ENCODE measurements around the gene CNGB1.
"Not testable (repeated sequence)": the region's sequence is repeated elsewhere in the genome, so short reads cannot be mapped to it uniquely, and the experiment has no call there.

CNGB1 gene

DNA sequence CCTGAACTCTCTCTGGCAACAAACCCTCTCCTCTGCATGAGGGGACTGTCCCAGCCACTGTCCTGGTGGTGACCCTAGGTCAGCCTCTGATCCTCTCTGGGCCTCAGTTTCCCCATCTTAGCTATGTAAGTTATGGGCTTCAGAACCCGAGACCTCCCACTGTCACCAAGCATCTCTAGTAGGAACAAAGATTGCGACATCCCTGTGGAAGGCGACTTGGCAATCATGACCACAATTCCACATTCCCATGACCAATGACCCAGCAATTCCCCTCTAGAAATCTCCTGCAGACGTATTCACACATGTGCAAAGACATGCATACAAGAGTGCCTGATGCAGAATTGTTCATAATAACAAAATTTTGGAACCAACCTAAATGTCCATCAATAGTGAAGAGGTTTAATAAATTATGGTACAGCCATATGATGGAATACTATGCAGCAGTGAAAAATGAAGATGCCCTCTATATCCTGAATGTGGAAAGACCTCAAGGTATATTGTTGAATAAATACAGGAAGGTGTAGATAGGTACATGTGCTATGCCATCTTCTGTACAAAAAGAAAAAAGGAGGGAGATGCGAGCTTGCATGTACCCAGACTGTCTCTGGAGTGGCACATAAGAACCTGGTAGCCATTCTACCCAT is 21.2 kb downstream of the CNGB1 start:
- DNase-seq, result no peak

DNA sequence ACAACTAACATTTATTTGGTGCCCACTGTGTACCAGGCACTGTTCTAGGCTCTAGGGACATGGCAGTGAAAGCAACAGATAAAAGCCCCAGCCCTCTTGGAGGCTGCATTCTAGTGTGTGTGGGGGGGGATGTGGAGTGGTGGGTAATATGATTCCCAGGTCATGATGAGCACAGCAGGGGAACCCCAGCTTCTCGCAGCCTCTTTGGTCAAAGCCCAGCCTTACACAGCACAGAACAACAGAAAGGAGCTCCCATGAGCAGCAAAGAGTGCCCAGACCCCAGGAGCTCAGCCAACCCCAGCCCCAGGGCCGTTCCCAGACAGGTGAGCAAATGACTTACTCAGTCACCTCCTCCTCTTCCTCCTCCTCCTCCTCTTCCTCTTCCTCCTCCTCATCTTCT is 21.9 kb downstream of the CNGB1 start:
- no peak for DNase-seq

GRCh38 chr16:57948027-57948426 is 22.9 kb downstream of the CNGB1 start:
- DNase-seq, result no peak

DNA sequence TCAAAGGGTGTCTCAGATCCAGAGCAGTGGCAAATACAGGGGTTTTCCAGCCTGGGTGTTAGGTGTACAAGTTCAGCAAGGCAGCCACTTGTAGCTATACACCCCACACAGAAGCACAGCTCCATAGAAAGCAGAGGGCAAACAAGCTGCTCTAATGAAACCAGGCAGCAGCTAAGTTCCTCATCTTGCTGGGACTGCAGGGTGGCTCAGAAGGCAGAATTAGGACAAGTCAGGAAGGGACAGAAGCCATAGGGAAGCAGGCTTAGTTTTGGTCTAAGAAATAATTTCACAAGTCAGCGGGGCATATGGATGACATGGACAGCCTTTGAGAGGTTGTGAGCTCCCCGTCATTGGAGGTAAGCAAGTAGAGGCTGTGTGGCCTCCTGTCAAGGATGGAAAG is 23.7 kb downstream of the CNGB1 start:
- DNase-seq, result no peak

- peak; percentile 3 for DNase-seq
Measured at GRCh38 chr16:57946181-57946801, 24.6 kb downstream of the CNGB1 start.

DNA sequence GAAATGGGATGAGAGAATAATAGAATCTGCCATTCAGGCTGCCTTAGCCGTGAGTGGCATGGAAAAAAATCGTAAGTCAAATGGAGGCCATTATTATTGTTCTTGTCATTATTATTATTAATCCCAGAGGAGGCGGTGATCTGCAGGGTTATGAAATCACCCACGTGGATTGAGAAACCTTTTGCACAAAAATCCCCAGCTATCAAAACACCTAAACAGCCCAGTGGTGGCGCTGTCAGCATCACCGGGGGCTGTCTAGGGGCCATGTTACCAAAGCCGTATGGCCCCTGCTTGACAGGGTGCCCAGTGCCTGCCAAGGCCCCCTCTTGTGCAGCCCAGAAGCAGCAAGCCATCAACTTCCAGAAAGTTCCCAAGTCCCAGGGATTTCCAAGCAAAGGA is 25.2 kb downstream of the CNGB1 start:
- DNase-seq, result no peak

GRCh38 chr16:57944970-57945739 is 25.8 kb downstream of the CNGB1 start:
- DNase-seq, result no peak

DNA sequence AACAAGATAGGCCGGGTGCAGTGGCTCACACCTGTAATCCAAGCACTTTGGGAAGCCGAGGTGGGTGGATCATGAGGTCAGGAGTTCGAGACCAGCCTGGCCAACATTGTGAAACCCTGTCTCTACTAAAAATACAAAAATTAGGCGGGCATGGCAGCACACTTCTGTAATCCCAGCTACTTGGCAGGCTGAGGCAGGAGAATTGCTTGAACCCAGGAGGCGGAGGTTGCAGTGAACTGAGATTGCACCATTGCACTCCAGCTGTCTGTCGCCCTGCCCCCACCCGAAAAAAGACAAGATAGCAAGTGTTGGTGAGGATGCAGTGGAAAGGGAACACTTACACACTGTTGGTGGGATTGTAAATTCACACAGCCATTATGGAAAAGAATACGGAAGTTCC is 27.5 kb downstream of the CNGB1 start:
- DNase-seq, result not testable (repeated sequence)

- not testable (repeated sequence) for DNase-seq
Measured at GRCh38 chr16:57941901-57942300, 29.0 kb downstream of the CNGB1 start.

DNA sequence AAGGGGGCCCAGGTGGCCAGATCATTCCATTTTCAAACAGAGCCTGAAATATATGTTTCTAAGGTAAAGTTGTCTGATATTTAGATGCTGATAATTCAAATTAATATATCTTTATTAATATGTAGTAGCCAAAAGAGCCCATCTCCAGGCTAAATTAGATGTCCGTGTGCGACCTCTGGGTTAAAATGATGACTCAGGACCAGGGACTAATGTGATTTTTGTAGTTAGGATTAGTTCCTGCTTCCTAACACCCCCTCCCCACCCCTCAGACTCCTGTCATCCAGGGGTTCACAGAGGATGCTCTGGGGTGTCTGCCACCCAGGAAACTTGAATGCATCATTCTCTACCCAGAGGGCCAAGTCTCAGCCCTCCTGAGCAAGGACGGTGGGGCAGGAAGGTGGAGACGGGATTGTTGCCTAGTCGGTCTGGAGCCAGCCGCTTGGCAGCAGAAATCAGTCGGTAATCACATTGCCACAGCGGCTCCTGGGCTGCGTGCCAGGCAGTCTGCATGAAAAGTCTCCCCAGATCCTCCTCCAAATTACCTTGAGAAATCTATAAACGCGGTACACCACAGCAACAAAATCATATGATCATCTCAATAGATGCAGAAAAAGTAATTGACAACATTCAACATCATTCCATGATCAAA is 29.8 kb downstream of the CNGB1 start:
- DNase-seq, result peak; percentile 3

- DNase-seq, result no peak
Measured at GRCh38 chr16:57940382-57940966, 30.5 kb downstream of the CNGB1 start.

- DNase-seq, result no peak
Measured at GRCh38 chr16:57939872-57940224, 31.1 kb downstream of the CNGB1 start.

GRCh38 chr16:57938936-57939871 is 31.7 kb downstream of the CNGB1 start:
- no peak for DNase-seq

DNA sequence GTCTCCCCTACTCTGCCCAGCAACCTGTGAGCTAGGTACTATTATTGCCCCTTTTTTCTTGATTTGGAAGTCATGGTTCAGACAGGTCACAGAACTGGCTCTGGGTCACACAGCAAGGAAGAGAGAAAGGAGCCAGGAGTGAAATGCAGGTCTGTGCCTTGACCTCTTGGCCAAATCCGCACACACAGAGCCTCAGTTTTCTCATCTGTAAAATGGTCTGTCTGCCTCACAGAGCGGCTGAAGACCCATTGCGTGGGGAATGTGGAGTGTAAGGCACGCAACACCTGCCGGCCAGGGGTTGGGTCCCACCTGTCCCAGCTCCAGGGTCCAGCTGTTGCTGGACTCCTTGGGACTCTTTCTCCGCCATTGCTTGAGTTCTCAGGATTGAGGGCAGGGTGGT is 32.4 kb downstream of the CNGB1 start:
- no peak for DNase-seq

- no peak for DNase-seq
Measured at GRCh38 chr16:57937861-57938260, 33.1 kb downstream of the CNGB1 start.

GRCh38 chr16:57935904-57936303 is 35.0 kb downstream of the CNGB1 start:
- DNase-seq, result no peak

- DNase-seq, result no peak
Measured at GRCh38 chr16:57930533-57930932, 40.4 kb downstream of the CNGB1 start.

DNA sequence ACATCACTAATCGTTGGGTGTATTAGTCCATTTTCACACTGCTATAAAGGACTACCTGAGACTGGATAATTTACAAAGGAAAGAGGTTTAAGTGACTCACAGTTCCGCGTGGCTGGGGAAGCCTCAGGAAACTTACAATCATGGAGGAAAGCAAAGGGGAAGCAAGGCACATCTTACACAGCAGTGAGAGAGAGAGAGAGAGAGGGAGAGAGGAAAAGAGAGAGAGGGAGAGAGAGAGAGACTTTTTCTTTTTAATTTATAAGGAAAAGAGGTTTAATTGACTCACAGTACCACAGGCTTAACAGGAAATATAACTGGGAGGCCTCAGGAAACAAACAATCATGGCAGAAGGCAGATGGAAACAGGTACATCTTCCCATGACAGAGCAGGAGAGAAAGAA is 41.7 kb downstream of the CNGB1 start:
- no peak for DNase-seq

- DNase-seq, result no peak
Measured at GRCh38 chr16:57926041-57926440, 44.9 kb downstream of the CNGB1 start.

DNA sequence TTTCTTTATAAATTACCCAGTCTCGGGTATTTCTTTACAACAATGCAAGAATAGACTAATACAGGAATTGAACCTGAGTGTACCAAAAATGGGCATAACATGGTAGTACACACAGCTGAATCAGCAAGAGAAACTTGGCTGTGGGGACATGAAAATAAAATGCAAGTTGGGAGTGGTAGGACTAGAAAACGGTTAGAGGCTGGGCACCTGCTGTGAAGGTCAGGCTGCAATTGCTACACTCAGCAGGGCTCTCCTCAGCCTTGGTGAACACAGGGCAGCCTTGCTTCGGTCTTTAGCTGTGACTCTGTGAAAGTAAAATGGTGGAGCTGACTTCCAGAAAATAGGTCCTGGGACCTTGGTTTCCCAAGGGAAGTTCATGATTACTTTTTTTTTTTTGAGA is 45.6 kb downstream of the CNGB1 start:
- no peak for DNase-seq

- DNase-seq, result no peak
Measured at GRCh38 chr16:57924514-57924913, 46.4 kb downstream of the CNGB1 start.

GRCh38 chr16:57923841-57924240 is 47.1 kb downstream of the CNGB1 start:
- no peak for DNase-seq

Data from DMS 273 treated with DMSO at 0.1 percent for 48 hours (cell line).